T47D (cell line): Measurements from ENCODE around the gene PHF21A.

Experiments used
- DNase-seq, 2 experiments: peaks; one replicate each; pipeline versions ENCODE4 v3.0.0 to v3.0.0-alpha.2; 2011 to 2012; ENCODE audit warnings: low read depth in 1 of 2, low spot score in 1 of 2
- JUND ChIP-seq: IDR thresholded peaks from 2 replicates; pipeline ENCODE4 v1.6.1; 2012; ENCODE audit warnings: low read depth
- in situ Hi-C: cut with HindIII; loops from 2 replicates; pipeline ENCODE4 v1.10.0; 2016; ENCODE audit warnings: low sequenced_read_pairs, low pct_unique_long_range_greater_than_20kb

The PHF21A gene

DNA sequence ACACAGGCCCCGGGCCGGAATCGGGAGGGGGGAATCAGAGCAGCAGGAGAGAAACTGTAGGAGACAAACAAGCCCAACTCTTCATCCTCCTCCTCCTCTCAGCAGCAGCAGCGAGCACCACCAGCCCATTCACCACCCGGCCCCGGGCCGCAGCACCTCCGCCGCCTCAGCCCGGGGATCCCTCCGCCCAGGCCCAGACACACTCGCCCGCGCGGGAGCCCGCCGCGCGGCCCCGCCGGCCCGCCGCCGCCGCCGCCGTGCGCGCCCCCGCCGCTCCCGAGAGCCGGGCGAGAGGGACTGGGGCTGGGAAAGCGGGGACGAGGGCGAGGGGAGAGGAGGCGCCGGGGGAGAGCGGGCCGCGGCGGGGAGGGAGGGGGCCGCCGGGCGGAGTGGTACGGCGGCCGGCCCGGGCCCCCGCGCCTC lies at the start of gene PHF21A:
TSS of gene PHF21A (minus strand) at position 154 of the 423 bp plus-strand sequence. CDS start 37,235 bp downstream, outside the sequence.
- TF ChIP-seq JUND: no peak
- in situ Hi-C loops: no loop called here
- peak; percentile 91 to 97 for DNase-seq

DNA sequence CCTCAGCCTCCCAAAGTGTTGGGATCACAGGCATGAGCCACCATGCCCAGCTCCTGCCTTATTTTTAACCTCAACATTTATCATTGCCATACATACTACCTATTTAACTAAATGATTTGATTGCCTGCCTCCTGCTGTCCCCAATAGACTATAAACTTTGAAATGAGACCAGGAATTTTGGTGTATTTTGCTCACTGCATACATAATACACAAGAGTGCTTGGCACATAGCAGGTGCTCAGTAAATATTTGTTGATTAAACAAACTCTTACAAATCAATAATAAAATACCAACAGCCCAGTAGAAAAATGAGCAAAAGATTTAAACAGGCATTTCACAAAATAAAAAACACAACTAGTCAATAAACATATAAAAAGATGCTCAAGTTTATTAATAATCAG lies 49.5 kb upstream of the PHF21A start:
- in situ Hi-C loops: no loop called here

GRCh38 chr11:46162700-46163099 lies 41.4 kb upstream of the PHF21A start:
- in situ Hi-C loops: no loop called here
- no peak for DNase-seq
- no peak for TF ChIP-seq JUND

More for the DNA sequence above, 49.5 kb upstream of the PHF21A start:
- no peak for TF ChIP-seq JUND
- peak in 1 of 2 experiments; percentile 54 for DNase-seq

DNA sequence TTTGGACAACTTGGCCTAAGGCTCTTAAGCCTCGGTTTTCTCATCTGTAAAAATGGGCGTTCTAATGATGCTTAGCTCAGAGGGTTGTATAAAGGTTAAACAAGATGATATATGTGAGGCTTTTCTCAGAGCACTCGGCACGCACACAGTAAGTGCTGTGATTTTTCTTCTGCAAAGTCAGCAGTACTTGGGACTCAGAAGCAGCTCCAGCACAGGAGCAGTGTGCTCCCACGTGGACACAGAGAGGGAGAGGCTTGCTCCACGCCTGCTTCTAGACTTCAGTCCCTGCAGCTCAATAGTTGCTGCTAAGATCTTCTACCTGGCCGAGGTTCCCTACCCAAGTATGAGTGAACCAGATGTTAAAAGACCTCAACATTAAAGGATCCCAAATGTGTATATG lies 39.9 kb upstream of the PHF21A start:
- in situ Hi-C loops: no loop called here
- TF ChIP-seq JUND: no peak
- no peak for DNase-seq

GRCh38 chr11:46160100-46160499 lies 38.8 kb upstream of the PHF21A start:
- peak in 1 of 2 experiments; percentile 48 for DNase-seq
- in situ Hi-C loops: no loop called here

DNA sequence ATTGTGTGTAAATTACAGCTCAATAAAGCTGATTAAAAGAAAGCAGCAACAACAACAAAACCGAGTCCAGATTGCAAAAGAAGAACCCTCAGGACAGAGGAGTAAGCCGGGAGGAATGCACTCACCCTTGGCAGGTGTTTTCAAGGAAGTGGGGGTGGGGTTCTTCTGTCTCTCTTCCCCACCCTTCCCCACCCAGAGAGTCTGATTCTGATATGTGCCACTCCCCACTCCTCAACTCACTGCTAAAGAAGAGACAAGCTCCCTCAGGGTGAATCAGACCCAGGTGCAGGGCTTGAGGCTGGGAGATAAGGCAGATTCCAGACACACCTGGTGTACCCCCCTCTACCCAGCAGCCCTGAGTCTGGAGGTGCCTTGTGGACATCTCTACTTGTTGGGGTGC lies 38.4 kb upstream of the PHF21A start:
- in situ Hi-C loops: no loop called here
- TF ChIP-seq JUND: no peak
- no peak for DNase-seq

More at GRCh38 chr11:46160100-46160499, 38.8 kb upstream of the PHF21A start:
- TF ChIP-seq JUND: no peak

GRCh38 chr11:46149826-46150225 lies 28.6 kb upstream of the PHF21A start:
- DNase-seq: no peak
- in situ Hi-C loops: no loop called here
- no peak for TF ChIP-seq JUND

DNA sequence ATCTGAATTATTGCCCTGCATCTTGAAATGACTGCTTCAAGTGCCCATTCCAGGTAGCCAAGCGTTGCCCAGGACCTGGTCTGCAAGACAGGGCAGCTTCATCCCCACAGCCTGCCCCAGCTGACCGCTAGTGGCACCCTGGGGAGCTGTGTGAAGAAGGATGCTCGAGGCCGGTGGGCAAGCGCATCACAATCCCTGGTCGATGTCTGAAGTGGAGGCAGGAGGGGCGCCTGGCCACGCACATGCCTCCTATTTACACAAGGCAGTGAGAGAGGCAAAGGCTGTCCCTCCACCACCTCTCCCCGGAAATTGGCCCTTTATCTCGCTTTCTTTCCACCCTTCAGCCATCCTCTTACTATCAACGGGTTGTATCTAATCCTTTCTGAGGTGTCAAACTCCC lies 28.1 kb upstream of the PHF21A start:
- no peak for TF ChIP-seq JUND
- in situ Hi-C loops: no loop called here
- no peak for DNase-seq

- TF ChIP-seq JUND: no peak
- in situ Hi-C loops: no loop called here
Measured at GRCh38 chr11:46144741-46145140, 23.5 kb upstream of the PHF21A start.

DNA sequence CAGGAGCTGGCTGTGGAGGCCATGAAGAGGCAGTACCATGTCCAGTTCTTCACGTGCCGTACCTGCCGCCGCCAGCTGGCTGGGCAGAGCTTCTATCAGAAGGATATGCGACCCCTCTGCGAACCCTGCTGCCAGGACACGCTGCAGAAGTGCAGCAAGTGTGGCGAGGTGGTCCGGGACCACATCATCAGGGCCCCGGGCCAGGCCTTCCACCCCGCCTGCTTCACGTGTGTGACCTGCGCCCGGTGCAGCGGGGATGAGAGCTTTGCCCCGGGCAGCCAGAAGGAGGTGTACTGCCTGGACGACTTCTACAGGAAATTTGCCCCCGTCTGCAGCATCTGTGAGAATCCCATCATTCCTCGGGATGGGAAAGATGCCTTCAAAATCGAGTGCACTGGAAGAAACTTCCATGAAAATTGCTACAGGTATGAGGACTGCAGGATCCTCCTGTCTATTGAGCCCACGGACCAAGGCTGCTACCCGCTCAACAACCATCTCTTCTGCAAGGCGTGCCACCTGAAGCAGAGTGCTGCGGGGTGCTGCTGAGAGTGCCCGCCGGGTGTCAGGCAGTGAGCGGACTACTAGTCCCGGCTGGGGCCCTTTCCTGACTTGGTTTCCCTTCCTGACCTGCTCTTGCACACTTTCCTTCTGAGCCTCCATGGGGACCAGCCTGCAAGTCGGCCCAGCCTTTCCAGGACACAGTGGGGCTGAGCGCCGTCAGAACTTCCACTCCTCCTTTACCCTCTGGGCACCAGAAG lies 22.0 kb upstream of the PHF21A start:
- no peak for DNase-seq
- no peak for TF ChIP-seq JUND
- in situ Hi-C loops: no loop called here

More at GRCh38 chr11:46144741-46145140, 23.5 kb upstream of the PHF21A start:
- no peak for DNase-seq

GRCh38 chr11:46142561-46142960 lies 21.3 kb upstream of the PHF21A start:
- no peak for DNase-seq
- in situ Hi-C loops: no loop called here
- TF ChIP-seq JUND: no peak

- DNase-seq: no peak
- TF ChIP-seq JUND: no peak
- in situ Hi-C loops: no loop called here
Measured at GRCh38 chr11:46141597-46141996, 20.3 kb upstream of the PHF21A start.

DNA sequence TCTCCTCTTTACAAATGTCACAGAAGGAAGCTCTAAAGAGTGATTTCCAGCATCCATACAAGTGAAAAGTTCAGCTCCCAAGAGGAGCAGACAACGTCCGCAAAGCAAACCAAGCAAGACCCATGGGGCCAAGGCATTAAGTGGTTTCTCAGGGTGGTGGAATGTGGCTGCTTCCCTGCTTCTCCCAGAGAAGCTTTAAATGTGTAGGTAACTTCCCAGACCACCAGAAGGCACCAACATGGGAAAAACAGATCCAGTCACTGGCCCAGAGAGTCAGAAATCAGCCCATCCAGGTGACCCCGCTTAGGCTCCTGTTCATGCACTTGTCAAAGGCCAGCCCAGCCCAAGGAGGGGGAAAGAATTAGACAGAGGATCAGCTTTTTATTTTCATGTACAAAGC lies 13.3 kb upstream of the PHF21A start:
- TF ChIP-seq JUND: no peak
- no peak for DNase-seq
- in situ Hi-C loops: no loop called here

- no peak for TF ChIP-seq JUND
- in situ Hi-C loops: no loop called here
- DNase-seq: no peak
Measured at GRCh38 chr11:46134061-46134460, 12.8 kb upstream of the PHF21A start.
